ENCODE results near the gene KRTAP5-9. TPM values are rescaled to one million over a fixed set of nuclear protein-coding genes. Genes with fewer than 3 reads are reported as not detected.
A peak's percentile ranks its signal among the peaks of the same experiment; 100 is the strongest.
"Not testable (repeated sequence)": the region's sequence is repeated elsewhere in the genome, so short reads cannot be mapped to it uniquely, and the experiment has no call there.

Gene KRTAP5-9
- total RNA-seq, 1 donor = not detected

GRCh38 chr11:71575723-71576424 is 27.7 kb downstream of the KRTAP5-9 start:
- no peaks in the 10 kb centered on the region for H3K36me3 ChIP-seq (ENCODE audit: insufficient read depth, low read length)
- H2AFZ ChIP-seq (ENCODE audit: low read length) = no peak overlapping the region
- no peaks in the 10 kb centered on the region for H4K20me1 ChIP-seq (ENCODE audit: insufficient read depth, low read length)
- no peaks in the 10 kb centered on the region for H3K79me2 ChIP-seq (ENCODE audit: insufficient read depth, low read length)
- no peaks in the 10 kb centered on the region for H3K9me3 ChIP-seq (ENCODE audit: low read depth, low read length)
- H3K27ac ChIP-seq (ENCODE audit: low read depth, low read length) = no peak overlapping the region
- DNase-seq (ENCODE audit: insufficient read length, low spot score, missing footprints) = no peak
- no peak overlapping the region for H3K4me3 ChIP-seq (ENCODE audit: insufficient read depth, low read length)
- peaks cover 29% of the 10 kb centered on the region for H3K27me3 ChIP-seq (ENCODE audit: insufficient read depth, low read length)
- no peaks in the 10 kb centered on the region for H3K4me1 ChIP-seq (ENCODE audit: insufficient read depth, low read length)
- no peak for TF ChIP-seq CTCF (IDR thresholded peaks at IDR 0.05; ENCODE audit: extremely low read depth, low read depth, low read length)
- H3K4me2 ChIP-seq (ENCODE audit: insufficient read depth, low read length) = no peak overlapping the region

GRCh38 chr11:71576688-71577465 is 28.7 kb downstream of the KRTAP5-9 start:
- H3K79me2 ChIP-seq (ENCODE audit: insufficient read depth, low read length); H3K9me3 ChIP-seq (ENCODE audit: low read depth, low read length); H3K27ac ChIP-seq (ENCODE audit: low read depth, low read length); H3K4me1 ChIP-seq (ENCODE audit: insufficient read depth, low read length); DNase-seq (ENCODE audit: insufficient read length, low spot score, missing footprints); H2AFZ ChIP-seq (ENCODE audit: low read length); H4K20me1 ChIP-seq (ENCODE audit: insufficient read depth, low read length); H3K4me2 ChIP-seq (ENCODE audit: insufficient read depth, low read length); H3K36me3 ChIP-seq (ENCODE audit: insufficient read depth, low read length); H3K4me3 ChIP-seq (ENCODE audit: insufficient read depth, low read length): not testable (repeated sequence)
- peaks cover 29% of the 10 kb centered on the region for H3K27me3 ChIP-seq (ENCODE audit: insufficient read depth, low read length)

GRCh38 chr11:71577469-71578004 is 29.3 kb downstream of the KRTAP5-9 start:
- Histone ChIP-seq H2AFZ (ENCODE audit: low read length) (no peak overlapping the region), H3K4me3 (ENCODE audit: insufficient read depth, low read length) (no peak overlapping the region), H3K4me1 (ENCODE audit: insufficient read depth, low read length) (no peaks in the 10 kb centered on the region), H3K9me3 (ENCODE audit: low read depth, low read length) (no peaks in the 10 kb centered on the region), H3K27me3 (ENCODE audit: insufficient read depth, low read length) (peaks cover 29% of the 10 kb centered on the region), H3K27ac (ENCODE audit: low read depth, low read length) (no peak overlapping the region), H3K4me2 (ENCODE audit: insufficient read depth, low read length) (no peak overlapping the region), H4K20me1 (ENCODE audit: insufficient read depth, low read length) (no peaks in the 10 kb centered on the region), H3K79me2 (ENCODE audit: insufficient read depth, low read length) (no peaks in the 10 kb centered on the region), H3K36me3 (ENCODE audit: insufficient read depth, low read length) (no peaks in the 10 kb centered on the region)
- no peak for TF ChIP-seq CTCF (IDR thresholded peaks at IDR 0.05; ENCODE audit: extremely low read depth, low read depth, low read length)
- DNase-seq (ENCODE audit: insufficient read length, low spot score, missing footprints) = no peak

- DNase-seq (ENCODE audit: insufficient read length, low spot score, missing footprints) = peak; percentile 47
Measured at GRCh38 chr11:71579513-71579912, 31.3 kb downstream of the KRTAP5-9 start.

More at GRCh38 chr11:71579513-71579912, 31.3 kb downstream of the KRTAP5-9 start:
- H3K27me3 ChIP-seq (ENCODE audit: insufficient read depth, low read length) = peaks cover 21% of the 10 kb centered on the region
- H3K9me3 ChIP-seq (ENCODE audit: low read depth, low read length); H3K36me3 ChIP-seq (ENCODE audit: insufficient read depth, low read length); H3K4me2 ChIP-seq (ENCODE audit: insufficient read depth, low read length); H3K4me3 ChIP-seq (ENCODE audit: insufficient read depth, low read length); H4K20me1 ChIP-seq (ENCODE audit: insufficient read depth, low read length); H3K79me2 ChIP-seq (ENCODE audit: insufficient read depth, low read length); H3K4me1 ChIP-seq (ENCODE audit: insufficient read depth, low read length); H3K27ac ChIP-seq (ENCODE audit: low read depth, low read length); H2AFZ ChIP-seq (ENCODE audit: low read length): not testable (repeated sequence)

Measured in osteoblast (primary cell).